K562 (cell line): ENCODE results near the gene L3MBTL1. TPM values are rescaled to one million over a fixed set of nuclear protein-coding genes. Genes with fewer than 3 reads are reported as not detected.
A peak's percentile ranks its signal among the peaks of the same experiment; 100 is the strongest.

Source experiments
- ATF4 ChIP-seq: fragments of 450-650 bp; formaldehyde crosslinking; IDR thresholded peaks from 2 replicates; pipeline ENCODE4 v1.4.0; 2022; ENCODE audit warnings: mild to moderate bottlenecking, moderate library complexity
- C11orf30 ChIP-seq: fragments of 450-650 bp; IDR thresholded peaks from 2 replicates; pipeline ENCODE4 v1.6.1; 2016; ENCODE audit warnings: low read depth, mild to moderate bottlenecking
- CBX5 ChIP-seq: IDR thresholded peaks from 2 replicates; pipeline ENCODE4 v1.6.1; 2014; ENCODE audit warnings: low read depth, borderline replicate concordance
- CTBP1 ChIP-seq: fragments of 450-650 bp; IDR thresholded peaks from 2 replicates; pipeline ENCODE4 v1.6.1; 2016; ENCODE audit warnings: borderline replicate concordance
- HBP1 ChIP-seq: fragments of 450-650 bp; formaldehyde crosslinking; IDR thresholded peaks from 2 replicates; pipeline ENCODE4 v1.4.0; 2022; ENCODE audit warnings: missing genetic modification characterization
- MAFF ChIP-seq: IDR thresholded peaks from 2 replicates; pipeline ENCODE4 v1.6.1; 2012; ENCODE audit warnings: low read length, improper control_type of control experiment
- MAFG ChIP-seq: fragments of 450-650 bp; conservative IDR thresholded peaks from 2 replicates; pipeline ENCODE4 v1.6.1; 2016; ENCODE audit warnings: missing genetic modification characterization, missing compliant biosample characterization
- MAFK ChIP-seq: IDR thresholded peaks from 2 replicates; pipeline ENCODE4 v1.6.1; 2011; ENCODE audit warnings: low read length, improper control_type of control experiment
- NFIC ChIP-seq: fragments of 450-650 bp; IDR thresholded peaks from 2 replicates; pipeline ENCODE4 v1.6.1; 2017; ENCODE audit warnings: mild to moderate bottlenecking, inconsistent platforms
- POLR2B ChIP-seq: fragments of 450-650 bp; IDR thresholded peaks from 2 replicates; pipeline ENCODE4 v1.6.1; 2018; ENCODE audit warnings: low read depth; ENCODE audit not compliant: partially characterized antibody
- POLR2G ChIP-seq: fragments of 200-400 bp; formaldehyde crosslinking; IDR thresholded peaks from 2 replicates; pipeline ENCODE4 v1.6.1; 2017; ENCODE audit warnings: low read depth, mild to moderate bottlenecking, antibody characterized with exemption, low read length, moderate library complexity
- POLR3A ChIP-seq: IDR thresholded peaks from 2 replicates; pipeline ENCODE4 v1.6.1; 2011; ENCODE audit warnings: borderline replicate concordance, mild to moderate bottlenecking, moderate library complexity; ENCODE audit not compliant: insufficient read length, insufficient read depth; ENCODE audit errors: extremely low read depth
- RBM22 ChIP-seq: fragments of 200-400 bp; formaldehyde crosslinking; IDR thresholded peaks from 2 replicates; pipeline ENCODE4 v1.6.1; 2018; ENCODE audit warnings: low read length, low read depth; ENCODE audit not compliant: poor library complexity, severe bottlenecking
- RHOXF2B ChIP-seq: fragments of 250-450 bp; sonication (Bioruptor Pico); conservative IDR thresholded peaks from 2 replicates; pipeline ENCODE4 v1.5.1; 2021
- SMAD1 ChIP-seq: fragments of 150-350 bp; IDR thresholded peaks from 2 replicates; pipeline ENCODE4 v1.6.1; 2014; ENCODE audit warnings: low read length, low read depth; ENCODE audit not compliant: partially characterized antibody
- SMAD3 ChIP-seq: fragments of 450-650 bp; formaldehyde crosslinking; conservative IDR thresholded peaks from 2 replicates; pipeline ENCODE4 v1.4.0; 2020; ENCODE audit warnings: mild to moderate bottlenecking
- SUPT5H ChIP-seq: fragments of 450-650 bp; IDR thresholded peaks from 2 replicates; pipeline ENCODE4 v1.6.1; 2016
- U2AF1 ChIP-seq: fragments of 200-400 bp; formaldehyde crosslinking; optimal IDR thresholded peaks from 2 replicates; pipeline ENCODE3; 2017; ENCODE audit warnings: mild to moderate bottlenecking, low read depth, low read length, moderate library complexity
- ZBTB11 ChIP-seq, 3 experiments: fragments of 200-800 bp in 1 of 3; fragments of 250-450 bp in 1 of 3; fragments of 450-650 bp in 1 of 3; sonication (Bioruptor Pico) in 1 of 3; sonication (Bioruptor generic) in 1 of 3; formaldehyde crosslinking in 1 of 3; IDR thresholded peaks; 2 replicates each; pipeline versions ENCODE4 v1.6.1 to v1.8.0; 2016 to 2022; ENCODE audit warnings: mild to moderate bottlenecking in 2 of 3, missing genetic modification characterization in 2 of 3, missing compliant biosample characterization in 1 of 3, moderate library complexity in 1 of 3
- ZBTB26 ChIP-seq: fragments of 450-650 bp; formaldehyde crosslinking; IDR thresholded peaks from 2 replicates; pipeline ENCODE4 v1.4.0; 2022; ENCODE audit warnings: missing genetic modification characterization
- ZC3H8 ChIP-seq: fragments of 450-650 bp; IDR thresholded peaks from 2 replicates; pipeline ENCODE4 v1.6.1; 2017
- ZNF830 ChIP-seq: fragments of 250-450 bp; sonication (Bioruptor Pico); IDR thresholded peaks from 2 replicates; pipeline ENCODE4 v1.5.0; 2021; ENCODE audit warnings: mild to moderate bottlenecking
- polyA plus RNA-seq, 8 experiments: library from polyadenylated mRNA; depleted of rRNA in 4 of 8; stranded (reverse) in 5 of 8; unstranded in 3 of 8; fragments of >200 nt; fragmentation: Nextera tagmentation in 2 of 8; fragmentation: Illumina TruSeq in 1 of 8; extraction: Ambion mirVana in 2 of 8; extraction: Trizol in 1 of 8; gene quantifications; 2 replicates each; pipeline versions ENCODE4 v1.2.1 to v1.2.3, GENCODE V29; 2011 to 2014; ENCODE audit warnings: inconsistent platforms in 1 of 8, missing spikeins in 1 of 8
- total RNA-seq, 7 experiments: library from RNA; depleted of rRNA in 6 of 7; stranded (reverse); fragments of >200 nt in 6 of 7; fragmentation: Illumina TruSeq in 2 of 7; extraction: Trizol in 2 of 7; gene quantifications; 2 replicates each; pipeline versions ENCODE4 v1.2.1 to v1.2.3, GENCODE V29; 2011 to 2021; ENCODE audit warnings: low replicate concordance in 1 of 7

Gene L3MBTL1
- total and polyA plus RNA-seq, 9 of the 15 experiments (the other 6 are each of a cell fraction or from before 2014, with no cell fraction given), result 0.77 to 10.0 (median 4.4) TPM

GRCh38 chr20:43462660-43463526 lies 44.6 kb upstream of the L3MBTL1 start (continued):
- no peak for TF ChIP-seq ATF4 (CRISPR knock-in tag)
- no peak for TF ChIP-seq SUPT5H
- no peak for TF ChIP-seq RHOXF2B (CRISPR knock-in tag)
- peak; percentile 83 for TF ChIP-seq C11orf30
- peak; percentile 85 for TF ChIP-seq MAFG
- TF ChIP-seq POLR2G, result peak; percentile 19; the same call in 1 of the 2 replicates
- no peak for TF ChIP-seq CBX5
- no peak for TF ChIP-seq ZBTB11 (CRISPR knock-in tag; IDR thresholded peaks at IDR 0.05)
- TF ChIP-seq POLR2B, result peak; percentile 35
- TF ChIP-seq SMAD3 (CRISPR knock-in tag), result 0 out of 2 replicates have a peak, but pooled peaks have one; percentile 43
- no peak for TF ChIP-seq U2AF1
- peak; percentile 88 for TF ChIP-seq MAFF
- 0 out of 2 replicates have a peak, but pooled peaks have one; percentile 11 for TF ChIP-seq HBP1 (CRISPR knock-in tag)
- TF ChIP-seq SMAD1, result no peak
- no peak for TF ChIP-seq ZC3H8
- TF ChIP-seq POLR3A, result no peak
- TF ChIP-seq ZBTB26 (CRISPR knock-in tag), result no peak
- no peak for TF ChIP-seq CTBP1
- TF ChIP-seq MAFK, result peak; percentile 88
- no peak for TF ChIP-seq ZNF830 (CRISPR knock-in tag)
- TF ChIP-seq NFIC, result no peak
- TF ChIP-seq RBM22, result peak; percentile 1
